HG03439 (cell line): ENCODE measurements around the gene WFDC1.

ENCODE experiments used
- ATAC-seq: cut with Tn5 transposase; IDR thresholded peaks from one replicate; pipeline ENCODE4 v1.9.1; 2021; ENCODE audit warnings: mild to moderate bottlenecking, moderate library complexity; ENCODE audit not compliant: unreplicated experiment

The WFDC1 gene

GRCh38 chr16:84299734-84300440, 5.2 kb downstream of the WFDC1 start:
- ATAC-seq: no peak

DNA sequence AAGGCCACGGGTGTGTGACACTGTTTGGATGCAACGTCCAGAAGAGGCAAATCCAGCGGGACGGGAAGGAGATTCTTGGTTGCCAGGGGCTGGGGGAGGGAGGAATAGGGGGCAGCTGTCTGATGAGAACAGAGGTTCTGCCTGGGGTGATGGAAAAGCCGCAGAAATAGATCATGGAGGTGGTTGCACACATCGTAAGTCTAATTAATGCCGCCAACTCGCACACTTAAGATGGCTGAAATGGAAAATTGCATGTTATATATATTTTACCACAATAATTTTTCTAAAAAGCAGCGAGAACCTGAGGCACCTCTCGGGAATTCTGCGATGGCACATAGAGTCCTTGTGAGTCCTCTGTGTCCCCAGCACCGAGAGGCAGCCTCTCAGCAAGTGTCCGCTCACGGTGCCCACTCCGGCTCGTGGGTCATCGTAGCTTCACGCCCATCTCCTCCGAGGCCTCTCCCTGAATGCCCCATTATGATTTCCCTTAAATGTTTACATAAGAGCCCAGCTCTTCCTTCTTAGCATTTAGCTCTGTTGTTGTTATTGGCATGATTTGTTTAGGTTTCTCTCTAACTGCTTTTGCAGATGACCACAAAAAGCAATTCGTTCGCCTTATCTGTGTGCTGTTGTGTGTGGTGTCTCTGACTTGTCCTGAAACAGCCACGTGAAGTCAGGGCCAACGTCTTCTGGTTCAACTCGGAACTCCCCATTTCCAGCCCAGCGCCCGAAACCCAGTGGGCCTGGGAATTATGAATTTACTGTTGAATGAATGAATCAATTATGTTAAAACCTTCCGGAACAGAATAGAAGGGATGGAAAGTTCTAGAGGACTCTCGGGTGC, 7.7 kb downstream of the WFDC1 start:
- no peak for ATAC-seq

- no peak for ATAC-seq
Observed at GRCh38 chr16:84303023-84303422, 8.3 kb downstream of the WFDC1 start.

DNA sequence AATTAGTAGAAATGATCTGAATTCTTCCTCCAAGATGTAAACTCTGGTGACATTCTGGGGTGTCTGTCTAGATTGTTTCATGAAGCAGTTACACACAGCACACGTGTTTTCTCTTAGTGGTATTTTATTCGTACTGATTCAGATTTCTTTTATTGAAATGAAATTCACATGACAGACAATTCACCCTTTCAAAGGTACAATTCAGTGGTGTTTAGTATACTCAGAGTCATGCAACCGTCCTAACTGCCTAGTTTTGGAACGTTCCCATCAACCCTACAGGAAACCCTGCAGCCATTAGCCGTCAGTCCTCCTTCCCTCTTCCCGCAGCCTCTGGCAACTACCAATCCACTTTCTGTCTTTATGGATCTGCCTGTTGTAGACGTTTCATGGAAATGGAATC, 8.8 kb downstream of the WFDC1 start:
- no peak for ATAC-seq

GRCh38 chr16:84306564-84306963, 11.9 kb downstream of the WFDC1 start:
- no peak for ATAC-seq

GRCh38 chr16:84307209-84307954, 12.7 kb downstream of the WFDC1 start:
- ATAC-seq: no peak

DNA sequence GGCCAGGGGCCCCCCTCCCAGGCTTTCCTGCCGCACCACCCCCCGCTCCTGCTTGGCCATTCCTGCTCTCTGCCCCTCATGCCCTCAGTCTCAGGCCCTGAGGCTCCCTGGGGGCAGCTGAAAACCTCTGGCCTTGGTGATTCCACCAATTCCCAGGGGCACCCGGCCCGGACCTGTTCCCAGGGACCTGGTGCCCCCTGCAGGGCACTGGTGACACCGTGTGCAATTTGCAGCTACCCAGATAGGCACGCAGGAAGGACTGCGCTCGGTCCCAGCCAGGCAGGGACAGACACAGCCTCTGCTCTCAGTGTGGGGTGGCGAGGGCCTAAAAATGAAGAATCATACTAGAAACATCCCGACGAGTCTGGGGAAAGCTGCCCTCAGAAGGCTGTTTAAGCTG, 13.4 kb downstream of the WFDC1 start:
- ATAC-seq: no peak

GRCh38 chr16:84310642-84311041, 16.0 kb downstream of the WFDC1 start:
- no peak for ATAC-seq

GRCh38 chr16:84312783-84313382, 18.2 kb downstream of the WFDC1 start:
- no peak for ATAC-seq

- no peak for ATAC-seq
Observed at GRCh38 chr16:84313921-84314320, 19.2 kb downstream of the WFDC1 start.

DNA sequence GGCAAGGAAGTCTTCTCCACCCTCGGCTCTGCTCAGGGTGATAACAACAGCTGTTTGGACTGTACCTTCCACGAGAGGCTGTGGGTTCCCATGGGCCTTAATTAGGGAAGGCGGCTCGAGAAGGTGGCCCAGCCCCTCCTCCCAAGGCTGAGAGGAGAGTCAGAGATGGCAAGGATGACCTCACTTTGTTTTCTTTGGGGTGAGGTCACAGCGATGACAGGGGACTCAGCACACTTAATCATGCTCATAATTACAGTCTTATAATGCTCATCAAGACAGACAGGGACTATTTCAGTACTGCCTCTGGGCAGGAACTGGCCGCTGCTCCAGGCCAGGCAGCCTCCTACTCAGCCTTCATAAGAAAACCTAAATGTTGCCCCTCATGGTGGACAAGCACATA, 19.7 kb downstream of the WFDC1 start:
- ATAC-seq: no peak

GRCh38 chr16:84314814-84315213, 20.1 kb downstream of the WFDC1 start:
- ATAC-seq: no peak

DNA sequence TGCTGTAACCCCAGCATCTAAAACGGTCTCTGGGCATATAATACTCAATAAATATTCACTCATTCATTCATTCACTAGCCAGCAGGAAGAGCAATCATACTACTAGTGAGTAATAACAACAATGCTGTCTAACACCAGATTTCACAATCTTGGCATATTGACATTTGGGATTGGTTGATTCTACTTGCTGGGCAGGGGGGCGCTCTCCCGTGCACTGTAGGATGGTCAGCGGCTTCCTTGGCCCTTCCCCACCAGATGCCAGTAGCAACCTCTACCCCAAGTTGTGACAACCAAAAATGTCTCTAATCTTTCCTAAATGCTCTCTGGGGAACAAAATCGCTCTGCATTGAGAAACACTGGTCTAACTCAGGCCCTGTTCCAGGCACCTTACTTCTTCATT, 20.7 kb downstream of the WFDC1 start:
- no peak for ATAC-seq

DNA sequence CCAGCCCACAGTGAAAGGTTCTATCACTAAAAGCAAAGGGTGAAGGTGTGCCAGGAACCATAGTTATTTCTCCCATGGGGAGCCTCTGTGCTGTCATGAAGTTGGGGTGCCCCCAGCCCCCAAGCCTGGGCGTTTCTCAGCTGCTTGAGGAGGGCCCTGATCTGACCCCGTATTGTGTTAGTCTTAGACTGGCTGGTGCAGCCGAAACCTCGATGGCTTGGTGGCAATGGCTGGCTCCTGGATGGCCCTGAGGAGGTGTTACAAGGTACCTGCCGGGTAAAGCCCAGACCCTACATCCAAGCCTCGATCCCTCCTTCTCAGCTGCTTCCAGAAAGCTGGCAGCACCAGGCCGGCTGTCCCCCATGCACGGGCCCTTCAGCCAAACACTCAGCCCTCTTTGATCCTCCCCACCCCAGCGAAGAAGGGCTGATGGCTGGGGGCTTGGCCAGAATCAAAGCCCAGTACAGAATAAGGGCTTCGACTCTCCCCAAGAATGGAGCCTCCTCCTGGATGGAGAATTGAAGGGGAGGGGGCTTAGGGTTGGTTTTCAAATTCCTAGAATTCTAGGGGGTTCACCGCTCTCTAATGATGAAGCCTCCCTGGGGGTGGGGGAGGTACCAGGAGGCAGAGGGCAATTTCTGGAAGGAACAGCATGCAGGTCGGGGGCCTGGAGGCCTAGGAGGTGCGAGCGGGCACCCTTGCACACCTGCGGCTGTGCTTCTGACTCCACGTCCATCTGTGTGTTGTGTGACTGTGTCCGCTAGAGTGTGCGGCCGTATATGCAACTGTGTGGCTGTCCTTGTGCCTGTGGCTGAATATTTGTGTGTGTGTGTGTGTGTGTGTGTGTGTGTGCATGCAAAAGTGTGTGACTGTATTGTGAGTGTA, 23.7 kb downstream of the WFDC1 start:
- no peak for ATAC-seq

DNA sequence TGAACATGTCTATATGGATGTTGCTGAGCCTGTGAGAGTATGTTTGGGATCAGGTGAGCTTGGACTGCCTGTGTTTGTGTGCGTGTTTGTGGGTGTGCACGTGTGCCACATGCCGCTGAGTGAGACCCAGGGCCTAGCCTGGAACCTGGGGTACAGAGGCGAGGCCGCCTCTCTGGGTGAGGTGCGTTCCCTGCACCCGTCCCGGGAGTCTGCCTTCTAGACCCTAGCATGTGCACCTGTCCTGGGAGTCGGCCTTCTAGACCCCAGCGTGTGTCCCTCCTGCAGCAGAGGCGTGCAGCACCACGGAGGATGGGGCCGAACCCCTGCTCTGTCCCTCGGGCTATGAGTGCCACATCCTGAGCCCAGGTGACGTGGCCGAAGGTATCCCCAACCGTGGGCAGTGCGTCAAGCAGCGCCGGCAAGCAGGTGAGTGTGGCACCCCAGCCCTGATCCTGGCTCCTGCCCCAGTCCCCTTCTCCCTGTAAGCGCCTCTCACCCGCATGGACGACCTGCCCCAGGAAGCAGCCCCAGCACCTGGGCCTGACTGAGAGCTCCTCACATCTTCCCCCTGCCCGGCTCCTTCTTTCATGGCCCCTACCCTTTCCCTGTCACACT, 24.6 kb downstream of the WFDC1 start:
- no peak for ATAC-seq

DNA sequence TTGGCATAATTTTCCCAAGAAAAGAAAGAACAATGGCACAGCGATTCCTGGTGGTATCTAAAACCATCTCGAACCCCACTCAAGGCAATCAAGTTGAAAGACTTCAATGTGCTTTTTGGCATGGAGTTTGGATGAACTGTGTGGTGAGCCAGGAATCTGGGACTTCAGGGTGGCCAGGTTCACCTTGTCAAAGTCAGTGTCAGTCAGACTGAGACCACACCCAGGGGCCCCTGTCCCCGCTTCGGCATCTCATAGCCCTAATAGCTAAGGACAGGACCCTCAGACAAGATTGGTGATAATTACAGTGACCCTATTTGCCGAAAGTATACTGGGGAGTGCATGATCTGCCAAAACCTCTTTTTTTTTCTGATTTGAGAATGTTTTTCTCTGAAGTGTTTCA, 25.8 kb downstream of the WFDC1 start:
- ATAC-seq: no peak

- no peak for ATAC-seq
Observed at GRCh38 chr16:84321932-84322331, 27.3 kb downstream of the WFDC1 start.

- ATAC-seq: no peak
Observed at GRCh38 chr16:84322749-84323148, 28.1 kb downstream of the WFDC1 start.

- ATAC-seq: no peak
Observed at GRCh38 chr16:84323606-84324005, 28.9 kb downstream of the WFDC1 start.
